LNCaP clone FGC (cell line): Measurements from ENCODE around the gene MYPOP.
"Not testable (repeated sequence)": the region's sequence is repeated elsewhere in the genome, so short reads cannot be mapped to it uniquely, and the experiment has no call there.

ENCODE experiments used
- DNase-seq: peaks from one replicate; pipeline ENCODE4 v3.0.0-alpha.2; 2011; ENCODE audit warnings: low read depth
- H3K4me3 ChIP-seq: 2 replicates; pipeline ENCODE4 v1.5.1; 2011; ENCODE audit warnings: mild to moderate bottlenecking, low read depth, low read length, control low read depth
- CTCF ChIP-seq: IDR thresholded peaks from 2 replicates; pipeline ENCODE4 v1.5.1; 2012; ENCODE audit warnings: mild to moderate bottlenecking; ENCODE audit not compliant: control insufficient read depth, insufficient read depth; ENCODE audit errors: extremely low read depth

The MYPOP gene

GRCh38 chr19:45872095-45872919, 30.1 kb downstream of the MYPOP start:
- H3K4me3 ChIP-seq = no peak overlapping the region
- no peak for DNase-seq
- no peak for TF ChIP-seq CTCF

GRCh38 chr19:45870798-45871197, 31.6 kb downstream of the MYPOP start:
- H3K4me3 ChIP-seq = no peak overlapping the region
- no peak for DNase-seq
- TF ChIP-seq CTCF = no peak

- H3K4me3 ChIP-seq, DNase-seq: not testable (repeated sequence)
These were observed 35.2 kb downstream of the MYPOP start for GRCh38 chr19:45867241-45867640.

GRCh38 chr19:45866400-45867176, 35.8 kb downstream of the MYPOP start:
- no peak overlapping the region for H3K4me3 ChIP-seq
- no peak for DNase-seq
- no peak for TF ChIP-seq CTCF

- DNase-seq = no peak
- no peak for TF ChIP-seq CTCF
- H3K4me3 ChIP-seq = no peak overlapping the region
These were observed 37.0 kb downstream of the MYPOP start for GRCh38 chr19:45865269-45865948.

GRCh38 chr19:45864629-45865082, 37.8 kb downstream of the MYPOP start:
- TF ChIP-seq CTCF = no peak
- DNase-seq = no peak
- no peak overlapping the region for H3K4me3 ChIP-seq
